AG10803 (cell line): ENCODE data around the gene RPL12.

Experiments used
- DNase-seq: peaks from one replicate; pipeline ENCODE4 v3.0.0; 2010; ENCODE audit warnings: low read depth
- H3K4me3 ChIP-seq: 2 replicates; pipeline ENCODE4 v1.5.1; 2011; ENCODE audit warnings: mild to moderate bottlenecking, low read length, control low read depth
- TF ChIP-seq, protein P1 (sequence below): conservative IDR thresholded peaks from 2 replicates; pipeline ENCODE4 v1.5.1; 2011; ENCODE audit warnings: mild to moderate bottlenecking, low read length, control low read depth, inconsistent platforms

The RPL12 gene

DNA sequence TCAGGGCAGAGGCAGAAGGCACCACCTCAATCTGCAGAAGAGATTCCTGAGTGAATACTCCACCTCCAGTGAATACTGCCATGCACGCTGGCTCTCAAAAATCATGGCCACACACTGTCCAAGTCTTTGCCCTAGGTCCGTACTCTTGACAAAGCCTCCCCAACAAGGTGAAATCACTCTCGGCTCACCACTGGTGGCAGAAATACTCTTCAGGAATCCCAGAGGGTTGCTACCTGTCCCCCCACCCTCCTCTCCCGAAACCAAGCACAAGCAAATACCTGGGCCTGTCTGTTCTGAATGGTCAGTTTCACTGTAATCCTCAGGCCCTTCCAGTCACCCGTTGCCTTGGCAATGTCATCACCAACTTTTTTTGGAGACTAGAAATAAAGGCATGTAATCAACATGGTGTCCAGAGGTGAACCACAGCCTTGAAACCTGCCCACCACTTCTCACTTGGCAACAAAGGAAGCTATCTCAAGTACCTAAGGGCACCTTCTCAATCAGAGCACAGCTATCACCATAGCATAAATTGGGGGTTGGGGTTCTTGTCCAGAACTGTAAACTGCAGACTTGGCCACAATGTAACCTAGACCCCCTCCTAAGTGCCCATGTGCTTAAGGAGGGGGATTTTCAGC lies 1.8 kb downstream of the RPL12 start:
- no peak for DNase-seq
- TF ChIP-seq, protein P1, sequence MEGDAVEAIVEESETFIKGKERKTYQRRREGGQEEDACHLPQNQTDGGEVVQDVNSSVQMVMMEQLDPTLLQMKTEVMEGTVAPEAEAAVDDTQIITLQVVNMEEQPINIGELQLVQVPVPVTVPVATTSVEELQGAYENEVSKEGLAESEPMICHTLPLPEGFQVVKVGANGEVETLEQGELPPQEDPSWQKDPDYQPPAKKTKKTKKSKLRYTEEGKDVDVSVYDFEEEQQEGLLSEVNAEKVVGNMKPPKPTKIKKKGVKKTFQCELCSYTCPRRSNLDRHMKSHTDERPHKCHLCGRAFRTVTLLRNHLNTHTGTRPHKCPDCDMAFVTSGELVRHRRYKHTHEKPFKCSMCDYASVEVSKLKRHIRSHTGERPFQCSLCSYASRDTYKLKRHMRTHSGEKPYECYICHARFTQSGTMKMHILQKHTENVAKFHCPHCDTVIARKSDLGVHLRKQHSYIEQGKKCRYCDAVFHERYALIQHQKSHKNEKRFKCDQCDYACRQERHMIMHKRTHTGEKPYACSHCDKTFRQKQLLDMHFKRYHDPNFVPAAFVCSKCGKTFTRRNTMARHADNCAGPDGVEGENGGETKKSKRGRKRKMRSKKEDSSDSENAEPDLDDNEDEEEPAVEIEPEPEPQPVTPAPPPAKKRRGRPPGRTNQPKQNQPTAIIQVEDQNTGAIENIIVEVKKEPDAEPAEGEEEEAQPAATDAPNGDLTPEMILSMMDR: no peak
- peak overlapping the region; percentile 96 for H3K4me3 ChIP-seq

DNA sequence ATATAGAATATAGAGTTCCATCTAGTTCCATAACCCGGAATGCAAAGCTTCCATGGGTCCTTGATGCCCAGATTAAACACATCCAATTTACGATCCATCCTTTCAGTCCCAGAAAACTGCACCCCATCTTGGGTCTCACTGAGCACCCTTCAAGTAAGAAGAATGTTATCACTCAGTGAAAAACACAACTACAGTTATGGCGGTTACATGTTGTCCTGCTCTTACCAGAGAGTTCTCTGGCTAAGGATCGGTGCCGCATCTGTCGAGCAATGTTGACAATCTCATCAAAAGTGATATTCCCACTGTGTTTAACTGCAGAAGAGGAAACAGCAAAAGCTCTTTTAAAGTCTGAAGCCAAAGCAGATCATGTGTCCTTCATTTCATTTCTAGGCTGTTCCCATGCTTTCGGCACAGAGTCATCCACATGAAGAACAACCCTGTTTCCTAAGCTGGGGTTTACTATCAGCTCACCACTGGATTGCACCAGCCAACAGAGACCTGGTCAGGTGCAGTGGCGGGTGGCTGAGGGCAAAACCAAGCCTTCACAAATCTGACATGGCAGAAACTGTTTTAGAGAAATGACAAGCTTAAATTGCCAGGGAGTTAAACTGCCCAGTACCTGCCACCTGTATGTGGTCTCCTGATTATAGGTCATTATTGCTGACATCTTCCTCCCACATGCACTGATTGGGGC lies 2.9 kb downstream of the RPL12 start:
- TF ChIP-seq, protein P1: no peak
- peak overlapping the region; percentile 96 for H3K4me3 ChIP-seq
- no peak for DNase-seq

DNA sequence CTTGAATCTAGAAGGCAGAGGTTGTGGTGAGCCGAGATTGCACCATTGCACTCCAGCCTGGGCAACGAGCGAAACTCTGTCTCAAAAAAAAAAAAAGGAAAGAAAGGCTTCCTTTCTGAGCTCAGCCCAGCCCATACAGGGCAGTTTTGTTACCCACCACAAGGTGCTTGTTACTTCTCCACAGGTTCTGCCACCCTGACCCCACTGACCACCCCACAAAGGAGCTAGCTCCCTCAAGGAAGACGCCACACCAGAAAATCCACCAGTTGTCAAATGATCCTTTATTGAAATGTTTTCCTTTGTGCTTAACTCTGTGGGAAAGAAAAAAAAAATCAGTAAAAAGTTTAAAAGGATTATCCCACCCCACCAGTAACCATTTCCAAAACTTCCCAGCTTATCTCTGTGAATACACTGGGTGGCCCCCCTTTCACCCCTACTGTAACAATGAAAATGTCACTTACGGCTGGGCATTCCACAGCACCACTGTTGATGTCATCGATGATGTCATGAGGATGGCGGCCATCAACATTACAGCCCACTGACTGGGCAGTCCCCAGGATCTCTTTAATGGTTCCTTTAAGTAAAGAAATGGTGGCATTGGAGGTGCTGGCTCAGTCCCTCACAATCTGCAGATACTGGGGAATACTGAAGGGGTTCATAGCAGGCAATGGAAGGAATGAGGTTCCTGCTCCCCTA lies 3.6 kb downstream of the RPL12 start:
- TF ChIP-seq, protein P1: no peak
- H3K4me3 ChIP-seq: no peak overlapping the region
- no peak for DNase-seq

DNA sequence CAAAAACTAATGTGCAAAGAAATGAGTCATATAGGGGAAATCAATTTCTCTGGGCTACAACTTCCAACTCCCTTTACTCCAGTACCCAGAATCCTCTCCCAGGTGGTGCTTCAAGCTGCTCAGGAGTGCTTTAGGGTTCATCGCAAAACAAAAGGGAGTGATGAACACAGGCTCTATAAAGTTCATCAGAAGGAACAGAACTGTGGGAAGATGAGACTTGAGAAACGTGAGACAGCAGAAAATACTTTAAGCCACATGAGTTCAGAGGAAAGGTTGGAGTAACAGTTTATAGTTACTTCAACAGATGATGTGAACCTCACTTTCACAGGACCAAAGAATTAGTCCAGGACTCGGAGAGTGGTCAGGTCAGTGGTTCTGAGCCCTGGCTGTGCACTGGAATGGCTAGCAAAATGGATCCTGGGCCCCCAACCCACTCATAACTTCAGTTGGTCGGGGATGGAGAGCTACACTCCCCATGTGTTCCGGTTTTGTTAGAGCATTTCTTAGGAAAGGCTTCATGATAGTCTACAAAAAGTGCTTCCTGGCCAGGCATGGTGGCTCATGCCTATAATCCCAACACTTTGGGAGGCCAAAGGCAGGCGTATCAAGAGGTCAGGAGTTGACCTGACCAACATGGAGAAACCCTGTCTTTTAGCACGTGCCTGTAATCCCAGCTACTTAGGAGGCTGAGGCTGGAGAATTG lies 4.3 kb downstream of the RPL12 start:
- no peak overlapping the region for H3K4me3 ChIP-seq
- DNase-seq: no peak
- TF ChIP-seq, protein P1: no peak

DNA sequence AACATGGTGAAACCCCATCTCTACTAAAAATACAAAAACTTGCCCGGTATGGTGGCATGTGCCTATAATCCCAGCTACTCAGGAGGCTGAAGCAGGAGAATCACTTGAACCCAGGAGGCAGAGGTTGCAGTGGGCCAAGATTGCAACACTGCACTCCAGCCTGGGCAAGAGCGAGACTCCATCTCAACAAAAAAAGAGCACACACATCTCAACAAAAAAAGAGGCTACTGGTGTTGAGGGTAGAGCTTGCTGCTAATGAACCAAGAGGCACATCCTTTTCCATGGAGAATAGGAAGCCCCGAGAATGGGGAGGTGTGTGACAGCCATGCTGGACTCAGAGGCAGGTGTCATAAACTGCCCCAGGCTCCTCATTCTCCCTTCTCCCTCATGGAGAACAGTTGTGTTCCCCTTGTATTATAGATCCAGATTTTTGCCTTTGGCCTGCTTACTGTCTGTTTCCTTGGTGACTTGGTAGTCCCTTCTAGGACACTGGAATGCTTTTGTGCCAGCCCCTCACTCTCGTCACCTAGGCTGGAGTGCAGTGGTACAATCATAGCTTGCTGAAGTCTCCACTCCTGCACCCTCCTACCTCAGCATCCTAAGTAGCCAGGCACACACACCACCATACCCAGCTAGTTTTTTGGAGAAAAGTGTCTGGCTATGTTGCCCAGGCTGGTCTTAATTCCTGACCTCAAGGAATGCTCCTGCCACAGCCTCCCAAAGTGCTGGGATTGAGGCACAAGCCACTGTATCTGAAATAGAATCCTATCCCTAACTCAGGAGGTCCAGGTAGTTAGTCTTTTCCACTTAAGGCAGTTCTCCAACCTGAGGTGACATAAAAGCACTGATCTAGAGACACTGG lies 5.1 kb downstream of the RPL12 start:
- TF ChIP-seq, protein P1: no peak
- H3K4me3 ChIP-seq: no peak overlapping the region
- no peak for DNase-seq
